Activated T-cell treated with anti-CD3 and anti-CD28 coated beads, Interleukin-2, amount 50 U/mL, for 24 hours (primary cell): Measurements from ENCODE around the gene PDC.

Source experiments
- DNase-seq: peaks from one replicate; pipeline ENCODE4 v3.0.0-alpha.2; 2020
- H3K27ac Mint-ChIP-seq: 2 replicates; pipeline ENCODE4 v1.8.0; 2020; ENCODE audit warnings: mild to moderate bottlenecking, mixed read lengths
- H3K27me3 Mint-ChIP-seq: 2 replicates; pipeline ENCODE4 v1.8.0; 2020; ENCODE audit warnings: mixed read lengths
- H3K36me3 Mint-ChIP-seq: 2 replicates; pipeline ENCODE4 v1.8.0; 2020; ENCODE audit warnings: low read depth, mixed read lengths
- H3K4me1 Mint-ChIP-seq: 2 replicates; pipeline ENCODE4 v1.8.0; 2020; ENCODE audit warnings: low read depth, mixed read lengths
- H3K4me3 Mint-ChIP-seq: 2 replicates; pipeline ENCODE4 v1.8.0; 2020; ENCODE audit warnings: mild to moderate bottlenecking, moderate library complexity, mixed read lengths
- H3K9me3 Mint-ChIP-seq: 2 replicates; pipeline ENCODE4 v1.8.0; 2020; ENCODE audit warnings: mixed read lengths

The PDC gene

GRCh38 chr1:186461014-186461413, at the start of gene PDC:
PDC (minus strand) TSS chr1:186461114; CDS start chr1:186449459, 11,655 bp downstream.
- DNase-seq = no peak
- H3K4me3 Mint-ChIP-seq = no peak within 1 kb of the TSS
- H3K27me3 Mint-ChIP-seq = peaks cover 6% of the 10 kb centered on the region
- no peak within 1 kb of the TSS for H3K27ac Mint-ChIP-seq
- H3K9me3 Mint-ChIP-seq = no peaks in the 10 kb centered on the region
- no peaks in the 10 kb centered on the region for H3K36me3 Mint-ChIP-seq
- no peaks in the 10 kb centered on the region for H3K4me1 Mint-ChIP-seq

DNA sequence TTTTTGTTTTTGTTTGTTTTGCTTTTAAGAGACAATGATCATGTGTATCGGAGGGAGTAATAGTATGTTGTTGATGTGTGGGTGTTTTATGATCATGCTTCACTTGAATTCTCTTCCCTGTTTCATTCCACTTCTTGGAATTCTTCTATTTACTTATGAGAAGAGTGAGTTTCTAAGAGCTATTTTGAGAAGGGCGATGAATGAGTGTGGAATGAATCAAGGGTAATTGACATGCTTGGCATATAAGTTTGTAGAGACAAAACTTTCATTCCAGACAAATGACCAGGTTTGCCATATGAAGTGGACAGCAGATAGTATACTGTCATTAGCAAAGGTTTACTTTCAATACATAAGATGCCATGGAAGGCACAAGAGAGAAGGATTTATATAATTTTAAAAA, 42.3 kb upstream of the PDC start:
- Mint-ChIP-seq H3K9me3 (peaks cover 14% of the 10 kb centered on the region), H3K4me1 (no peaks in the 10 kb centered on the region), H3K4me3 (no peak overlapping the region), H3K36me3 (peaks cover 6% of the 10 kb centered on the region), H3K27ac (no peak overlapping the region), H3K27me3 (no peaks in the 10 kb centered on the region)
- DNase-seq = no peak

- no peaks in the 10 kb centered on the region for H3K27me3 Mint-ChIP-seq
- H3K36me3 Mint-ChIP-seq = peaks cover 5% of the 10 kb centered on the region
- no peak for DNase-seq
- H3K4me1 Mint-ChIP-seq = no peaks in the 10 kb centered on the region
- H3K9me3 Mint-ChIP-seq = peaks cover 11% of the 10 kb centered on the region
- H3K27ac Mint-ChIP-seq = no peak overlapping the region
- H3K4me3 Mint-ChIP-seq = no peak overlapping the region
These were observed 41.2 kb upstream of the PDC start for GRCh38 chr1:186502087-186502486.

DNA sequence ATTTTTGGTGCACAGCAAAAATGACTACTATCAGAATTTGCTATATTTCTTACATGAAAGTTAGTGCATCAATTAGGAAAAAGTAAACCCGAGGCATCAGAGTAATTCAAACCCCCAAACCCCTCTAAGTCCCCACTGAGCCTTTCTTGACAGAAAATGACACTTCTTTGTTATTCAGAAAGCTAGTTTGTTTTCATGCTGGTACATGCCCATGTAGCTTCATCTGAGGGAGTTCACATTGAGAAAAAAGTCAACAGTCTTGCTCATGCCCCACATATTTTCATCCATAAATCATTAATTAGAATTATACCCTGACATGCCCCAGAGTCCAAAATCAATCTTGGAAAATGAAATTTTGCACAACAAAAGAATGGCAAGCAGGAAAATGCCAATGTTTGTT, 39.9 kb upstream of the PDC start:
- H3K4me1 Mint-ChIP-seq = no peaks in the 10 kb centered on the region
- H3K9me3 Mint-ChIP-seq = peaks cover 8% of the 10 kb centered on the region
- no peaks in the 10 kb centered on the region for H3K27me3 Mint-ChIP-seq
- DNase-seq = no peak
- H3K36me3 Mint-ChIP-seq = no peaks in the 10 kb centered on the region
- H3K27ac Mint-ChIP-seq = no peak overlapping the region
- no peak overlapping the region for H3K4me3 Mint-ChIP-seq

DNA sequence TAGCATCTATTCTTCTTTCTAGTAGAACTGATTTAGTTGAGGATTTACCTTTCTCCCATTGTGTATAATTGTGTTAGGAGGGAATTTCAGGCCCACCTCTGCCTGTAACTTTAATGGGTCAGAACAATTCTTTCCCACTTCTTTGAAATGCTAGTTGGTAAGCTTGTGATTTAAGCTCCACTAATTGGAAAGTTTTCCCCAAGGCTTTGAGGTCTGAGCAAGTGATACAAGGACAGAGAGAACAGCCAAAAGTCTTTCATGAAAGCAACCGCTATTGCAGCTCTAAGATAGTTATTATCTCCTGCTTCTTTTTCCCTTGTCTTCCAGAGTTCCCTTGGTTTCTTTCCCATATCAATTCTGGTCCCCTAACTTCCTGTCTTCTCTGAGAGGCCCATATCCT, 38.7 kb upstream of the PDC start:
- DNase-seq = no peak
- H3K4me3 Mint-ChIP-seq = no peak overlapping the region
- H3K27ac Mint-ChIP-seq = no peak overlapping the region

DNA sequence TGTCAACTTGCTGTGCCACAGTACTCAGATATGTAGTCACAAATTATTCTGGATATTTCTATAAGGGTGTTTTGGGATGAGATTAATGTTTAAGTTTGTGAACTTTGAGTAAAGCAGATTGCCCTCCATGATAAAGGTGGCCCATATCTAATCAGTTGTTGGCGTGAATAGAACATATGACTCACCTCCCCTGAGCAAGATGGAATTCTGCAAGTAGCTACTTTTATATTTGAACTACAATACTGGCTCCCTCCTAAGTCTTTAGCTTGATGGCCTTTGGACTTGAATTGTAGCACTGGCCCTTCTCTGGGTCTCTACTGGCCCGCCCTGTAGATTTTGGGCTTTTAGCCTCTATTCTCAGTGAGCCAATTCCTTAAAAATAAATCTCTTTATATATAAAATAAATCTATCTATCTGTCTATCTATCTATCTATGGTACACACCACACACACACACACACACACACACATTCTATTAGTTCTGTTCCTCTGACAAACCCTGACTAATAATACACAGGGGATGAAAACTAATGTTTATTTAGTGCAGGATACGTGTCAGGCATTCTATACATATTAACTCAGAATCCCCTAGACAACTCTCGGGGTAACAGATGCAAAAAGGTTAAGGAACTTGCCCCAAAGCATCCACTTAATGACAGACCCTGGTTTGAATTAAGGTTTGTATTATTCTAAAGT, 37.9 kb upstream of the PDC start:
- Mint-ChIP-seq H3K4me1 (peaks cover 3% of the 10 kb centered on the region), H3K27ac (no peak overlapping the region), H3K27me3 (no peaks in the 10 kb centered on the region), H3K9me3 (no peaks in the 10 kb centered on the region), H3K36me3 (no peaks in the 10 kb centered on the region), H3K4me3 (no peak overlapping the region)
- no peak for DNase-seq

More for the DNA sequence above, 38.7 kb upstream of the PDC start:
- peaks cover 2% of the 10 kb centered on the region for H3K4me1 Mint-ChIP-seq
- no peaks in the 10 kb centered on the region for H3K27me3 Mint-ChIP-seq
- no peaks in the 10 kb centered on the region for H3K9me3 Mint-ChIP-seq
- no peaks in the 10 kb centered on the region for H3K36me3 Mint-ChIP-seq

DNA sequence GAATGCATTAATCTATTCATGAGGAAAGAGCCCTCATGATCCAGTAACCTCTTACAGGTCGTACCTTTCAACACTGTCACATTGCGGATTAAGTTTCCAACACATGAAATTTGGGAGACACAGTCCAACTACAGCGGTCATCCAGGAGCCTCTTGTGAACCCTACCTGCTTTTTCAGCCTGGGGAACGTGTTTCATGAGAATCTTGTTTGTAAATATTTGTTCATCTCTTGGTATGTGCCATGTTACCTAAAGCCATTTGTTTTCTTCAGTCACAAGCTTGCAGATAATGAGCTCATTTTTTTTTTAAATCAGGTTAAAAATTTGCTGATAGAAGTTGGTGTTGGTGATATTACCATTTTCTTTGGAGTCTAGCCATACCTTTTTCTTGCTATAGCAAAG, 37.2 kb upstream of the PDC start:
- no peak overlapping the region for H3K4me3 Mint-ChIP-seq
- no peaks in the 10 kb centered on the region for H3K27me3 Mint-ChIP-seq
- H3K9me3 Mint-ChIP-seq = no peaks in the 10 kb centered on the region
- peaks cover 3% of the 10 kb centered on the region for H3K4me1 Mint-ChIP-seq
- no peak for DNase-seq
- no peaks in the 10 kb centered on the region for H3K36me3 Mint-ChIP-seq
- H3K27ac Mint-ChIP-seq = no peak overlapping the region

- no peak for DNase-seq
- H3K27ac Mint-ChIP-seq = no peak overlapping the region
- no peak overlapping the region for H3K4me3 Mint-ChIP-seq
- H3K36me3 Mint-ChIP-seq = no peaks in the 10 kb centered on the region
- no peaks in the 10 kb centered on the region for H3K27me3 Mint-ChIP-seq
- H3K9me3 Mint-ChIP-seq = no peaks in the 10 kb centered on the region
- H3K4me1 Mint-ChIP-seq = peaks cover 3% of the 10 kb centered on the region
These were observed 36.7 kb upstream of the PDC start for GRCh38 chr1:186497651-186498050.

DNA sequence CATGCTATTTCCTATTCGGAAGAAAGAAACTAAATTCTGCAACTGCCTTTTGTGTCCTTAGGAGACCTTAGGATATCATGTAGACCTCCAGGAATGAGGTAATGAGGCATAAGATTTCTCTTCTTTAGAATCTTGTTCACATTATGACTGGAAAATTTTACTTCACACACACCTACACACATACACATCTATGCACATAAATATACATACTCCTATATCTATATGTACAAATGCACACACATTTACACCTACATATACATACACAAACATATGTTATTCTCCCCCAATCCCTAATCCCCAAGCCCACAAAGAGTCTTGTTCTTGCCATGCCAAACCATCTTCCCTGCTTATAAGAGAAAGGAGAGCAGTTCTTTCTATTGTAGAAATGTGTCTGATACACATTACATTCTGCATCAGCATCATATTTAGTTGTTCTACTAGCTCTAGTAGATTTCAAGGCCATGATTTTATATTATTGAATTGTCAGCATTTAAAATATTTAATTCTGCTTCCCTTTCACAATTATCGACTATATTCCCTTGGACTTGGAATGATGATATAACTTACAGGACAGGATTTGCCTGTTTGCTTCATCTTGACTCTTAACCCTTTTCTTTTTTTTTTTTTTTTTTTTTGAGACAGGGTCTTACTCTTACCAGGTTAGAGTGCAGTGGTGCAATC, 35.4 kb upstream of the PDC start:
- no peak for DNase-seq
- no peak overlapping the region for H3K27ac Mint-ChIP-seq

DNA sequence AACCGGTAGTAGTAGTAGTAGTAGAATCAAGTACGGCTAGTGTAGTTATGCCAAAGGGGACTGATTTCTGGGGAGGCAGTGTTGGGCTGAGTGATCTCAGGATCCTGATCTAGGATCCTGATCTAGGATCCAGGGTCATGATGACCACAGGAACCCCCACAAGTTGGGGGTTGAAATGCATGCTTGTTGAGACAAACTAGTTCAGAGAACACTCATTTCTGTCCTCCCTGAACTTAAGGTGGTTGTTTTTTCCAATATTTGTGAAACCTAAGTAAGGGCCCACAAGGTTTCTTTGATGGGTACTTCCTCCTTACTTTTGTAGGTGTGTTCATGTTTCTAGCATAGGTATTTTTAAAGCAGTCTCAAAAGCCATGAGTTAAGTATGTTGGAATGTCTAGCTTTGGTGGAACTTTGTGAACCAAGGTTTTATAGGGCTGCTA, 33.9 kb upstream of the PDC start:
- no peaks in the 10 kb centered on the region for H3K9me3 Mint-ChIP-seq

More for the DNA sequence above, 35.4 kb upstream of the PDC start:
- no peak overlapping the region for H3K4me3 Mint-ChIP-seq
- H3K27me3 Mint-ChIP-seq = no peaks in the 10 kb centered on the region
- H3K9me3 Mint-ChIP-seq = no peaks in the 10 kb centered on the region
- H3K36me3 Mint-ChIP-seq = no peaks in the 10 kb centered on the region
- H3K4me1 Mint-ChIP-seq = peaks cover 3% of the 10 kb centered on the region

DNA sequence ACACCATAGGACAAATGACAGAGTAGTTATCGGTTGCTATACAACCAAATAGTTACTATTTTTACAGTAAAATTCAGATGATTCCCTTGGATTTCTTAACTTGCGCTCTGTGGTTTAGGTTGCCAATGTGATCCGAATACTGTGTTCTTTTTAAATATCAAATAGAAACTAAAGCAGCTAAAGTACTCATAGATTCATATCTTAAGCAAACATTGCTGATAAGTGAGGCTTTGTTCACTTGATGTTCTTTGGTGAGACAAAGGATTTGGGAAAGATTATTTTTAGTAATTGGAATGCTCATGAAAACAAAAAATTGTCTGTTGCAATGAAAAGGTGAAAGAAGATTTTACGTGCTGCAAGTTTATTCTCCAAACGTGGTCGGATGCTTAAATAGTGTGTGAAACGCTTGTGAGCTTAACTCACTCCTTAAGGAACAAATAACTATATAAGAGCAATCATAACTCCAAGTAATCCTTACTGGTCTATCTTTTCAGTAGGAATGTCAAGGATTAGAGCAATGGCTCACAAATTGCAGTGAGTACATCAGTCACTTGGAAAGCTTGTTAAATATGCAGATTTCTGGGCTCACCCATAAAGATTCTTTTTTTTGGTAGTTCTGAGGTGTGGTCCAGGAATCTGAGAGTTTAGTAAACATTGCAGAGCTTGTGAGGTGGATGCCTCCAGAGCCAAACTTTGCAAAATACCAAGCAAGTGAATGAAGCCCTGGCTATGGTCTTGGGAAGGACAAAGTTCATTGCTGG, 31.8 kb upstream of the PDC start:
- no peaks in the 10 kb centered on the region for H3K27me3 Mint-ChIP-seq
- H3K4me1 Mint-ChIP-seq = peaks cover 3% of the 10 kb centered on the region
- no peak for DNase-seq
- H3K9me3 Mint-ChIP-seq = no peaks in the 10 kb centered on the region
- H3K4me3 Mint-ChIP-seq = no peak overlapping the region
- H3K27ac Mint-ChIP-seq = no peak overlapping the region
- no peaks in the 10 kb centered on the region for H3K36me3 Mint-ChIP-seq

More for the DNA sequence above, 33.9 kb upstream of the PDC start:
- H3K4me1 Mint-ChIP-seq = peaks cover 3% of the 10 kb centered on the region
- DNase-seq = no peak
- H3K4me3 Mint-ChIP-seq = no peak overlapping the region
- H3K27ac Mint-ChIP-seq = no peak overlapping the region
- H3K27me3 Mint-ChIP-seq = no peaks in the 10 kb centered on the region
- H3K36me3 Mint-ChIP-seq = no peaks in the 10 kb centered on the region

DNA sequence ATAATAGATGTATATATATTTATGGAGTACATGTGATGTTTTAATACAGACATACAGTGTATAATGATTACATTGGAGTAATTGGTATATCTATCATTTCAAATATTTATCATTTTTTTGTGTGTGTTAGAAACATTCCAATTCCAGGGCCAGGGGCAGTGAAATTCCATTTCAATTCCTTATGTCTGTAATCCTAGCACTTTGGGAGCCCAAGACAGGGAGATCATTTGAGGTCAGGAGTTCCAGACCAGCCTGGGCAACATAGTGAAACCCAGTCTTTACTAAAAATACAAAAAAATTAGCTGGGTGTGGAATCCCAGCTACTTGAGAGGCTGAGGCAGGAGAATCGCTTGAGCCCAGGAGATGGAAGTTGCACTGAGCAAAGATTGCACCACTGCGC, 30.4 kb upstream of the PDC start:
- Mint-ChIP-seq H3K27ac (no peak overlapping the region), H3K27me3 (no peaks in the 10 kb centered on the region), H3K4me1 (peaks cover 3% of the 10 kb centered on the region), H3K4me3 (no peak overlapping the region), H3K36me3 (no peaks in the 10 kb centered on the region), H3K9me3 (no peaks in the 10 kb centered on the region)
- DNase-seq = no peak

GRCh38 chr1:186487163-186487562, 26.2 kb upstream of the PDC start:
- Mint-ChIP-seq H3K36me3 (no peaks in the 10 kb centered on the region), H3K27me3 (no peaks in the 10 kb centered on the region), H3K4me3 (no peak overlapping the region), H3K9me3 (no peaks in the 10 kb centered on the region), H3K4me1 (no peaks in the 10 kb centered on the region), H3K27ac (no peak overlapping the region)
- DNase-seq = no peak

GRCh38 chr1:186486061-186486460, 25.1 kb upstream of the PDC start:
- Mint-ChIP-seq H3K4me1 (no peaks in the 10 kb centered on the region), H3K4me3 (no peak overlapping the region), H3K27ac (no peak overlapping the region), H3K9me3 (no peaks in the 10 kb centered on the region), H3K27me3 (no peaks in the 10 kb centered on the region), H3K36me3 (no peaks in the 10 kb centered on the region)
- no peak for DNase-seq

- H3K36me3 Mint-ChIP-seq = no peaks in the 10 kb centered on the region
- no peaks in the 10 kb centered on the region for H3K9me3 Mint-ChIP-seq
- no peak overlapping the region for H3K27ac Mint-ChIP-seq
- no peaks in the 10 kb centered on the region for H3K4me1 Mint-ChIP-seq
- H3K27me3 Mint-ChIP-seq = no peaks in the 10 kb centered on the region
- no peak for DNase-seq
- no peak overlapping the region for H3K4me3 Mint-ChIP-seq
These were observed 22.6 kb upstream of the PDC start for GRCh38 chr1:186483561-186483960.
